Epithelial cell of prostate (primary cell): ENCODE data around the gene COL2A1.

Experiments
- DNase-seq: peaks from one replicate; pipeline ENCODE4 v3.0.0-alpha.2; 2011; ENCODE audit warnings: low read depth, low spot score
- H3K27ac ChIP-seq: fragments of 450-650 bp; 2 replicates; pipeline ENCODE4 v1.5.1; 2017; ENCODE audit warnings: mild to moderate bottlenecking

The COL2A1 gene

GRCh38 chr12:48016373-48017020 lies 12.2 kb upstream of the COL2A1 start:
- no peak for DNase-seq
- H3K27ac ChIP-seq: no peak overlapping the region

DNA sequence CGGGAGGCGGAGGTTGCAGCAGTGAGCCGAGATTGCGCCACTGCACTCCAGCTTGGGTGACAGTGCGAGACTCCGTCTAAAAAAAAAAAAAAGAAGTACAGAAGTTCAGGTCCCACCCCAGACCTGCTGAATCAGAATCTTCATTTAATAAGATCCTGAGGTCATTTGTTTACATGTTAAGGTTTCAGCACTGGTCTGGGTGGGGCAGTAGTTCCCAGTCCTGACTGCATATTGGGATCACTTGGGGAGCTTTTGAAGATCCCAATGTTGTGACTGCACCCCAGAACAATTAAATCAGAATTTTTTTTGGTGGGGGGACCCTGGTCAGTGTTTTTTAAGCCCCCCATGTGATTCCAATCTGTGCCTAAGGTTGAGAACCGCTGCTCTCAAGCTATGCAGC lies 11.7 kb upstream of the COL2A1 start:
- no peak overlapping the region for H3K27ac ChIP-seq
- DNase-seq: no peak

DNA sequence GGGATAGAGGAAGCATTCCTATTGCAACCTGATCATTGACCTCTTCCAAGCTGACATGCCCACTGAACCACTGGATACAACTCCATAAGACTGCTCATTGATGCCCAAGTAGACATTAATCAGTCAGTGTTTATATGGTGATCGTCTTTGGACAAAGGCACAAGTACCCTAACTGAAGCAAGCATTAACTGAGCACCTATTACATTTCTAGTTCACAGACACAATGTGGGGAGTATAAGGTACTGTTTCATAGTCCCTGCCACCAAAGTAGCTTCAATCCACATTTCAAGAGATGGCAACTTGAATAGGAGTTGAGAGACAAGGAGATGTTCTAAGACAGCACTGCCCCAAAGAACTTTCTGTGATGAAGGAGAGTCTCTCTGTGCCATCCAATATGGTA lies 10.9 kb upstream of the COL2A1 start:
- no peak for DNase-seq
- no peak overlapping the region for H3K27ac ChIP-seq

- H3K27ac ChIP-seq: no peak overlapping the region
- DNase-seq: no peak
Observed at GRCh38 chr12:48013287-48013686, 9.0 kb upstream of the COL2A1 start.

- DNase-seq: no peak
- no peak overlapping the region for H3K27ac ChIP-seq
Observed at GRCh38 chr12:48012070-48012469, 7.8 kb upstream of the COL2A1 start.

DNA sequence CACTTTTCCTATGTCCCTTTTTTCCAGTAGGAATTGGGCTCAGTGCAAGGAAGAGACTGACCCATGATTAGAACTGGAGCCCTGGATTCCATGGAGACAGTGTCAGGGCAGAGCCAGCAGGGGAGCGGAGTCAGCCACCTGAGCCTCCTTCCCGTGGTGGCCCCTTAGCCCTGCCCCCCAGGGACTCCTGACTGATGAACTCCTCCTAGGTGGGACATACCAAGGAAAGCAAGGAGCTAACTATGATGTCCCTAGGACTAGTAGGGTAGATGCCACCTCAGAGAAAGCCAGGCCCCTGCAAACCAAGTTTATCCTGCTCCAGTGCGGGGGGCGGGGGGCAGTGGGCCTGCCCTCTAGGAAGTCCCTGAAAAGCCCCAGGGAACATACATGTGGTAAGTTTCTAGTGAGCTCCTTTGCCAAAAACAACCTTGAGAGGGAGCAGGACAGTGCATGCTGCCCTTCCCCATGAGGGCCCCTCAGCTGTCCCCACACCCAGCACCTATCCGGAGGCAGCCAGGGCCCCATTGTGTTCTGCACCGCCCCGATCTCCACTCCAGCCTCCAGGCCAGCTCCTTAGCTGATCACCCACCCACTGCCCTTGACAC lies 6.2 kb upstream of the COL2A1 start:
- DNase-seq: no peak
- no peak overlapping the region for H3K27ac ChIP-seq

- no peak overlapping the region for H3K27ac ChIP-seq
- no peak for DNase-seq
Observed at GRCh38 chr12:48009471-48009870, 5.2 kb upstream of the COL2A1 start.

DNA sequence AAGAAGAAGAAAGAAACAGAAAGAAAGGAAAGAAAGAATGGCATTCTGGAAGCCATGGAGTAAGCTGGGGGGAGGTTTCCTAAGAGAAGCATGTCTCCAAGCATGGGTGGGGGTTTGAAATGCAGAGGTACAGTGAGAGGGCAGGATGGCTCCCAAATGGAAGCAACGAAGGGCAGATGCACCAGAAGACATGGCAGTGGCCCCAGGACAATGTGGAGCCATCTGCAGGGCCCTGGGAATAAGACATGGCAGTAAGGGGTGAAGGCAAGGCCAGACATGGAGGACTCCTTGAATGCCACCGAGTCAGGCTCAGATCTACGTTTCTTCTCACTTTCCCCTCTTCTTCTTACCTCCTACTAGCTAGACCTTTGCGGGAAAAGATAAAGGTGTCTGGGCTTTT lies 4.7 kb upstream of the COL2A1 start:
- no peak overlapping the region for H3K27ac ChIP-seq
- no peak for DNase-seq

GRCh38 chr12:48008349-48008748 lies 4.1 kb upstream of the COL2A1 start:
- no peak for DNase-seq
- no peak overlapping the region for H3K27ac ChIP-seq

DNA sequence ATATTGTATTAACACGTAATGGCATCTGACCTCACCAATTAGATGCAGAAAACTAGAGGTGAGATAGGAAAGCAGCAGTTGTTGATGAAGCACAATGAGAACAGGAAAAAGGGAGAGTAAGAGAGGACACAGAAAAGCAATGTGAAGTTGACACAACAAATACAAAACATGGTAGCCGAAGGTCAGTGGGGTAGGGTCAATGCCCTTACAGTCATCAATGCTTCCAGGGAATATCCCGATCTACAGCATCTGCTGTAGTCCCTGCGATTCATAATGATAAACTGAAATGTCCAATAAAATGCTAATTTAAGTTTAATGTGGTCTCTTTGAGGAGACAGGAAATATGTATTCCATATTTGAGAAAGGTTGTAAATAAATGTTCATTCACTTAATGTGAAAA lies 2.9 kb upstream of the COL2A1 start:
- H3K27ac ChIP-seq: no peak overlapping the region
- DNase-seq: no peak

- no peak for DNase-seq
- no peak overlapping the region for H3K27ac ChIP-seq
Observed at GRCh38 chr12:48005750-48006021, 1.4 kb upstream of the COL2A1 start.

- no peak overlapping the region for H3K27ac ChIP-seq
- DNase-seq: no peak
Observed at GRCh38 chr12:48005001-48005749, 899 bp upstream of the COL2A1 start.

DNA sequence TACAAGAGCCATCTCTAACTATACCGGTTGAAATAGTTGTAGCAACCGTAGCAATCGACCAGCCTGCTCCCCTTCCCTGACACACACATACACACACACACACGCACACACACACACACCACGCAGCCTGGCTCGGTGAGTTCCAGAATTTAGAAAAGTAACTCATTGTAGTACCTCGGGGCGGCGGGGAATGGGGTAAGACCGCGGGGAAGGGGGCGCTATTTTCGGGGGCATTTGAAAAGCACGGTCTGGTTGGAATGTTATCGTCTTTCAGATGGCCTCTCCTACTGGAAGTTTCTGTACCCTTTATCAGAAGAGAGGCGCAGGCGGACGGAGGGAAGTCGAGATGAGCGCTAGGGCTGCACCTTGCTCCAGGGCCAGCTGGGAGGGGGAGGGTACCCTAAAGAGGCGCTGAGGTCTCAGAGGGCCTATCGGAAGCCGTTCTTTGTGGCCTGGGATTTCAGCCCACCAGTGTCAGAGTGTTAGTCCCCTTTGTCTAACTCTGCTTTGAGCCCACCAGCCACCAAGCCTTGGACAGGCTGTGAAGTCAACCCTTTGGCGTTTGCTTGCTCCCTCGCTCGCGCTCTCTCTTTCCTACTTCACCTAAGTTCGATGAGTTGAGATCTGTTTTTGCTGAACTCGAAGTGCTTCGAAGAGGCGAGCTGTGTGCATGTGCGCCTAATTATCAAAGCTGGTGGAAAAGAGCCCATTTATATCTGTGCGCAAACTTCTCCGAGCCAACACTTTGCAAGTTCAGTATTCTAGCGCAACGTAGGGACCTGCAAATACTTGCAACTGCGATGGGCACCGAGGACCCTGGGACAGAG lies 837 bp downstream of the COL2A1 start:
- DNase-seq: no peak

DNA sequence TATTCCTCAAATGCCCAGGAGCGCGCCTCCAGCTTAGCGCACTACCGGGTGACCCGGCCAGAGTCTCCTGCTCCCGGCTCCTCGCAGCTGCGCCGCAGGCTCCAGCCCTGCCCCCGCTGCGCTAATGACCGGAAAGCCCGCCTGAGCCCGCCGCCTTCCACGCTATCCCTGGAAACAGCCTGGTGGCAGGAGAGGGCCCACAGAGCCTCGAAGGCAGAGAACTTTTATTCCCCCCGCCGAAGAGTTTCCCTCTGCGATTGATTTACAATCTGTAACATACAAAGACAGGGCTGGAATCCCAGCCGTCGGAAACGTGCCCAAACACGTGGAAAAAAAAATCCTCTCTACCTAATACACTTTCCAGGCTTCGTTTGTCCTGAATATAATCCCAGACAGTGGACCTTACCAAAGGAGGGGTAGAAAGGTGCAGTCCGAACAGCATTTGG lies 1.5 kb downstream of the COL2A1 start:
- no peak for DNase-seq
- no peak overlapping the region for H3K27ac ChIP-seq

More for the DNA sequence above, 837 bp downstream of the COL2A1 start:
- H3K27ac ChIP-seq: no peak overlapping the region

- H3K27ac ChIP-seq: no peak overlapping the region
- DNase-seq: no peak
Observed at GRCh38 chr12:48002414-48002730, 1.9 kb downstream of the COL2A1 start.

DNA sequence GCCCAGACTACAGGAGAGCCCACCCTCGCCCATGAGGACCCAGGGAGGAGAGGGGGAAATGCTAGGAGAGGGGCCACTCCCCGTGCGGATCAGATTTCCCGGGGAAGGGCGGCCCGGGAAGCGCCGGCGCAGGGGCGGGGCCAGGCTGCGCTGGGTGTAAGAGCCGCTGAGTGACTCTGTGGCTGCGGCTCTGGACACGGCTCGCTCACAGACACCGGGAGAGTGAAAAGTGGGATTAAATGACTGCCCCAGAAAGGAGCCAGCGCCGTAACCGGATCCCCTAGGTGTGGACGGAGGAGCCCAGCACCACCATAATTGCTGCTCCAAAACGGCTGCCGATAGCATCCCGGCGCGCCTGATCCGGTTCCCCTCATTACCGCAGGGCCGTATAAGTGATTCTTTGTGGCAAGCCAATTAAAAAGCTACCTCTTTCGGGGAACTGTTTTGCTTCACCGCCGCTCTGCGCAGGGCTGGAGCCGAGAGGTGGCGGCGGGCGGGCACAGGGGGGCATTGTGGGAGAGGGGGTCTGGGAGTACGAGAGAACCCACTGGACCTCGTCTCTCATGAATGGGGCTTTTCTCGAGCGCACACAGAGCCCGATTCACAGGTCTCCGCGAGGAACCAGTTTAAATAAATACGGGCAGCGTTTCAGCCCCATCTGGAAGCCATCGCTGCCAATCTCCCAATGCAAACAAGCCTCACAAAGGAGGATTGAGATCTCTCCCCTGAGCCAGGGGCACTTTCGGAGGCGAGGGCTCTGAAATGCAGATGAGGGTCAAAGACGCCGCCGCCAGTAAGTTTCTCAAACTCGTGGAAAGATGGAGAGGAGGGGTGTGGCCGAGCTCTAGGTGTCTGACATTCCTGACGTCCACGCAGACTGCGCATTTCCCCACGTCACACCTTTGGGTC lies 2.5 kb downstream of the COL2A1 start:
- H3K27ac ChIP-seq: peak overlapping the region; percentile 74

DNA sequence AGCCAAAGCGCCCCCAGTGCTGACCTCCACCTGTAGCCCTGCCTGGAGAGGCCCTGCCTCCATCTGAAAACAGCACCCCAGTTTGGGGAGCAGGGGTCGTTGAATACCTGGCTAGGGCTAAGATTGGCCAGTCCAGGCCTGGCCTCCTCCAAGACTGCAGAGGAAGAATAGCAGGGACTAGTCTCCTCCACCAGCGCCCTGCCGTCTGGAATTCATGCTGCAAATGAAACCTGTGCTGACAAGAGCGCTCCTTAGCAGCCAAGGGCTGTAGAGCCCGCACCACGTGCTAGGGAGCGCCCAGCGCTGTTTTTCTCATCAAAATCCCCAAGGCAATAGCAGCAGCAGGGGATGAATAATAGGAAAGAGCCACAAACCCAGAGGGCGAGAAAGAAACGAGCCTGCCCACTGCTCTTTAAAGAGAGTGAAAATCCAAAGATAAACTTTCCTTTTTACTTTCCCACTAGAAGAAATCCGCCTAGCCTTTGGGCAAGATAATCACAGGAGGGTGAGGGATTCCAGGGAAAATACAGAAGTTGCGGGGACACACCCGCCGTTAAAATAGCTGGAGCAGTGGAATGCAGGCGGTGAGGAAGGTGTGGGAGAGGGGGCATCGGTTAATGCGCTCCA lies 3.3 kb downstream of the COL2A1 start:
- peak overlapping the region; percentile 74 for H3K27ac ChIP-seq
- peak; percentile 76 for DNase-seq

More for the DNA sequence above, 2.5 kb downstream of the COL2A1 start:
- DNase-seq: no peak

DNA sequence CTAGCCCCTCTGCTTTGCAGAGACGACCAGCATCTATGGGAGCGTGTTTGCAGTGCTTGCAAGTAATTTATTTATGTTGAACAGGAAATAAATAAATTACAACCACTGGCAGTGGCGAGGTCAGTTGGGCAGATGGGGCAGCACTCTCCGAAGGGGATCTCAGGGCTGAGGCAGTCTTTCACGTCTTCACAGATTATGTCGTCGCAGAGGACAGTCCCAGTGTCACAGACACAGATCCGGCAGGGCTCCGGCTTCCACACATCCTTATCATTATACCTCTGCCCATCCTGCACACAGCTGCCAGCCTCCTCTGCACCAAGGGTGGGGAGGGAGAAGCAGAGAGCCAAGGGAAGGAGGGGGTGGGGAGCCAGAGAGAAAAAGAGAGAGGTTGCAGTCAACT lies 4.5 kb downstream of the COL2A1 start:
- DNase-seq: no peak
- no peak overlapping the region for H3K27ac ChIP-seq

- DNase-seq: peak; percentile 8
- H3K27ac ChIP-seq: no peak overlapping the region
Observed at GRCh38 chr12:47997321-47997720, 7.0 kb downstream of the COL2A1 start.

DNA sequence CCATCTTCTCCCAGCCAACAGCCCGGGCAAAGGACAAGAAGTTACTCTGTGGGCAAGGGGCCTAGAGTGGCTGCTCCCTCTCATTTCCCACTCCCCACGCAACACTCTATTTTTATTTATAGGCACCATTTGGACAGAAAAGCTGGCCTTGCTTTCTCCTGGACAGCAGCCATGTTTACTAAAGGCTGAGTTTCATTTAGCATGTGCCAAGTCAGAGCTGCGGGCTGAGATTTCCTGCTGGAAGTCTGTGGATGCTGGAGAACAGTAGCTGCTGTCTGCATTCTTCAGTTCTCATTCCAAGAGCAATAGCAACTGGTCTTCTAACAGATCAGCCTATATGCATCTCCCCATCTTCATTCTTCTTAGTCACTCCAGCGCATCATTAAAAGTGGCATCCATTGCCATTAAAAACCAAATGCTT lies 8.3 kb downstream of the COL2A1 start:
- no peak for DNase-seq
- H3K27ac ChIP-seq: no peak overlapping the region
